DOHH2 (cell line): ENCODE data around the gene NEK10.

Source experiments
- EZH2phosphoT487 ChIP-seq: fragments of 200-600 bp; sonication (generic); IDR thresholded peaks from 2 replicates; pipeline ENCODE4 v1.6.1; 2017; ENCODE audit warnings: borderline replicate concordance, mild to moderate bottlenecking, antibody characterized with exemption, low read length, moderate library complexity, mixed read lengths
- TF ChIP-seq, protein P1 (sequence below): fragments of 200-600 bp; sonication (generic); IDR thresholded peaks from one replicate; pipeline ENCODE4 v1.5.1; 2014; ENCODE audit warnings: antibody characterized with exemption, mild to moderate bottlenecking, low read depth, low read length; ENCODE audit not compliant: poor library complexity, severe bottlenecking

DNA sequence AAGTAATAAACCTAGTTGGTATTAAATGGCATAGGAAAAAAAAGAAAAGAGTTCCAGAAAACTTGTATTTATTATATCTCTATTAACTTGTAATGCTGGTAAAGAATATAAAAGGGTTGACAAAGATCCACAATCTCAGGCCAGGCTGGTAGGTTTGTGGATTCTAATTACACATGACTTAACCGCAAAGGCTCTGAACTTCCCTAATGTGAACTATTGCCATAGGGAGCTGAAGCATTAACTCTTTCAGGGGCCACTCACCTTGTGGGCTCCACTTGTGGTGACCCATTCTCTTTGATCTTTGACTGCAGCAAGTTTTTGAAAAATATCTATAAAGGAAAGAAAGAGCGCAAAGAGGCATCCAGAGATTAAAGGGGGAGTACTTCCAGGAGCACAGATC is 58.5 kb downstream of the NEK10 start:
- TF ChIP-seq, protein P1, sequence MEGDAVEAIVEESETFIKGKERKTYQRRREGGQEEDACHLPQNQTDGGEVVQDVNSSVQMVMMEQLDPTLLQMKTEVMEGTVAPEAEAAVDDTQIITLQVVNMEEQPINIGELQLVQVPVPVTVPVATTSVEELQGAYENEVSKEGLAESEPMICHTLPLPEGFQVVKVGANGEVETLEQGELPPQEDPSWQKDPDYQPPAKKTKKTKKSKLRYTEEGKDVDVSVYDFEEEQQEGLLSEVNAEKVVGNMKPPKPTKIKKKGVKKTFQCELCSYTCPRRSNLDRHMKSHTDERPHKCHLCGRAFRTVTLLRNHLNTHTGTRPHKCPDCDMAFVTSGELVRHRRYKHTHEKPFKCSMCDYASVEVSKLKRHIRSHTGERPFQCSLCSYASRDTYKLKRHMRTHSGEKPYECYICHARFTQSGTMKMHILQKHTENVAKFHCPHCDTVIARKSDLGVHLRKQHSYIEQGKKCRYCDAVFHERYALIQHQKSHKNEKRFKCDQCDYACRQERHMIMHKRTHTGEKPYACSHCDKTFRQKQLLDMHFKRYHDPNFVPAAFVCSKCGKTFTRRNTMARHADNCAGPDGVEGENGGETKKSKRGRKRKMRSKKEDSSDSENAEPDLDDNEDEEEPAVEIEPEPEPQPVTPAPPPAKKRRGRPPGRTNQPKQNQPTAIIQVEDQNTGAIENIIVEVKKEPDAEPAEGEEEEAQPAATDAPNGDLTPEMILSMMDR: no peak
- TF ChIP-seq EZH2phosphoT487: no peak
